Central memory CD8-positive, alpha-beta T cell (primary cell): Measurements from ENCODE around the gene FLAD1.
"Not testable (repeated sequence)": the region's sequence is repeated elsewhere in the genome, so short reads cannot be mapped to it uniquely, and the experiment has no call there.

Experiments
- ATAC-seq: fragments of 150-1000 bp; cut with Tn5 transposase; replicated peaks from 2 replicates; pipeline ENCODE4 v1.10.0; 2022; ENCODE audit warnings: mild to moderate bottlenecking, moderate FRiP score, moderate number of reproducible peaks; ENCODE audit not compliant: poor library complexity, severe bottlenecking; ENCODE audit errors: extremely low read depth
- DNase-seq, 2 donors: peaks; one replicate each; pipeline ENCODE4 v3.0.0; 2021; ENCODE audit warnings: low spot score in 2 of 2
- H3K27ac Mint-ChIP-seq: one replicate; pipeline ENCODE4 v1.8.0; 2022; ENCODE audit warnings: low read depth, mild to moderate bottlenecking, moderate library complexity, mixed read lengths
- H3K27me3 Mint-ChIP-seq: one replicate; pipeline ENCODE4 v1.8.0; 2022; ENCODE audit warnings: mixed read lengths
- H3K36me3 Mint-ChIP-seq: one replicate; pipeline ENCODE4 v1.8.0; 2022; ENCODE audit warnings: mild to moderate bottlenecking, moderate library complexity, mixed read lengths; ENCODE audit not compliant: insufficient read depth
- H3K4me1 Mint-ChIP-seq: one replicate; pipeline ENCODE4 v1.8.0; 2022; ENCODE audit warnings: mixed read lengths
- H3K4me3 Mint-ChIP-seq: one replicate; pipeline ENCODE4 v1.8.0; 2022; ENCODE audit warnings: mild to moderate bottlenecking, moderate library complexity, mixed read lengths
- H3K9me3 Mint-ChIP-seq: one replicate; pipeline ENCODE4 v1.8.0; 2022; ENCODE audit warnings: mixed read lengths

FLAD1 gene

GRCh38 chr1:154990276-154990675 lies 7.1 kb downstream of the FLAD1 start:
- H3K4me1 Mint-ChIP-seq, result peaks cover 14% of the 10 kb centered on the region
- H3K9me3 Mint-ChIP-seq, result no peaks in the 10 kb centered on the region
- ATAC-seq, result no peak
- no peak overlapping the region for H3K4me3 Mint-ChIP-seq
- no peak overlapping the region for H3K27ac Mint-ChIP-seq
- no peaks in the 10 kb centered on the region for H3K27me3 Mint-ChIP-seq
- peaks cover 31% of the 10 kb centered on the region for H3K36me3 Mint-ChIP-seq
- no peak for DNase-seq

DNA sequence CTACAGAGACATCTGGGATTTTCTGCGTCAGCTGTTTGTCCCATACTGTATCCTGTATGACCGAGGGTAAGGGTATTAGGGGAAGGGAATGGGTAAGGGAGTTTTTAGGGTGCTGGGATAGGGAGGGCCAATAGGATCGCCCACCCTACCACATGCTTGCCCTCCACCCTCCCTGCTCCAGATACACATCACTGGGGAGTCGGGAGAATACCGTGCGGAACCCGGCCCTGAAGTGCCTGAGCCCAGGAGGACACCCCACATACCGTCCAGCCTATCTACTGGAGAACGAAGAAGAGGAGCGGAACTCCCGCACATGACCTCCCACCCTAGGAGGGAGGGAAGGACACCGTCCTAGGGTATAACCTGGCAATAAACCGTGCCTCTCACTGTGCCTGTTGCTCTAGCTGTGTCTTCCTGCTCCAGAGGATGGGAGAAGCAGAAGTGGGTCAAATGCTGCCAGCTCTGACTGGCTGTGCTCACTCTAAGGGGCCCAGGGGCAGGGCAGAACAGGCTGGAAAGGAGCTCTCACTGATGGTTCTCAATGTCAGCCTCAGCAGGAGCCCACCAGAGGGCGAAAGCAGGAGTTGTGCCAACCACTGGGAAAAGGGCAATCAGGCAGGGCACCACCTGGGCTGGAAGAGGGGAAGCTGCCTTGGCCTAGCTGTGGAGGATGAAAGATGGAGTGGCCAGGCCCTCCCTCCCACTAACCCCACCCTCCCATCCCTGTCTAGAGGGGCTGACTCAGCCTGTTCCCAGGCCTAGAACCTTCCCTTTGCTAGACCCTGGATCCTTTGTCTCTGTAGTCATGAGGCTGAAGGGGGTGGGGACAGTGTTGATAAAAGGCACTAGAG lies 9.8 kb downstream of the FLAD1 start:
- H3K27me3 Mint-ChIP-seq, result no peaks in the 10 kb centered on the region
- peaks cover 20% of the 10 kb centered on the region for H3K4me1 Mint-ChIP-seq
- no peak overlapping the region for H3K27ac Mint-ChIP-seq
- H3K9me3 Mint-ChIP-seq, result no peaks in the 10 kb centered on the region
- ATAC-seq, result no peak
- H3K4me3 Mint-ChIP-seq, result no peak overlapping the region
- peaks cover 18% of the 10 kb centered on the region for H3K36me3 Mint-ChIP-seq
- DNase-seq, result no peak

- no peaks in the 10 kb centered on the region for H3K9me3 Mint-ChIP-seq
- H3K4me1 Mint-ChIP-seq, result peaks cover 20% of the 10 kb centered on the region
- no peak within 1 kb of the TSS for H3K4me3 Mint-ChIP-seq
- no peak within 1 kb of the TSS for H3K27ac Mint-ChIP-seq
- no peak for DNase-seq
- no peaks in the 10 kb centered on the region for H3K27me3 Mint-ChIP-seq
- ATAC-seq, result no peak
- peaks cover 11% of the 10 kb centered on the region for H3K36me3 Mint-ChIP-seq
Measured at GRCh38 chr1:154993572-154994268, 10.6 kb downstream of the FLAD1 start, which contains the start of gene LENEP. Gene LENEP (plus strand): TSS chr1:154993586. CDS start chr1:154993608, 22 bp downstream.

- no peak for ATAC-seq
- Mint-ChIP-seq H3K27me3 (no peaks in the 10 kb centered on the region), H3K4me1 (peaks cover 20% of the 10 kb centered on the region), H3K27ac (no peak overlapping the region), H3K4me3 (no peak overlapping the region), H3K36me3 (peaks cover 15% of the 10 kb centered on the region), H3K9me3 (no peaks in the 10 kb centered on the region)
- DNase-seq, result no peak
Measured at GRCh38 chr1:154994269-154994587, 11.1 kb downstream of the FLAD1 start.

DNA sequence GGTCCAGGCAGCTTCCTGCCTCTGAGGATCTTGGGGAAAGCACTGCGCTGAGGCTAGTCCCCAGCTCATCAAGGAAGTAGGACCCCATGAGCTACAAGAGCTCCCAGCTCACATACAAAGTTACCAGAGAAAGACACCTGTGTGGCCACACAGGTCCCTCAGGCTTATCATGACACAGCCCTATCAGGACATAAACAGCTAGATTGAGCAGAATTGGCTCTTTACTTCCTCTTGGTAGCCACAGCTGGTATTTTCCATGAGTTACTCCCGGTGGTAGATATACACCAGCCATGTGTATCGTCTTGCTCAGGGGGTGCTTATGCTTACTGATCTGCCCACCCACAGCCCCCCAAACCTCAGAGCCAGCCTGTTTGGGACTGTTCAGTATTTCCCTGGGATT lies 11.4 kb downstream of the FLAD1 start:
- Mint-ChIP-seq H3K4me3 (no peak overlapping the region), H3K27ac (peak overlapping the region; percentile 71), H3K4me1 (peaks cover 19% of the 10 kb centered on the region), H3K27me3 (no peaks in the 10 kb centered on the region), H3K9me3 (no peaks in the 10 kb centered on the region), H3K36me3 (peaks cover 15% of the 10 kb centered on the region)
- no peak for ATAC-seq
- DNase-seq, result no peak

DNA sequence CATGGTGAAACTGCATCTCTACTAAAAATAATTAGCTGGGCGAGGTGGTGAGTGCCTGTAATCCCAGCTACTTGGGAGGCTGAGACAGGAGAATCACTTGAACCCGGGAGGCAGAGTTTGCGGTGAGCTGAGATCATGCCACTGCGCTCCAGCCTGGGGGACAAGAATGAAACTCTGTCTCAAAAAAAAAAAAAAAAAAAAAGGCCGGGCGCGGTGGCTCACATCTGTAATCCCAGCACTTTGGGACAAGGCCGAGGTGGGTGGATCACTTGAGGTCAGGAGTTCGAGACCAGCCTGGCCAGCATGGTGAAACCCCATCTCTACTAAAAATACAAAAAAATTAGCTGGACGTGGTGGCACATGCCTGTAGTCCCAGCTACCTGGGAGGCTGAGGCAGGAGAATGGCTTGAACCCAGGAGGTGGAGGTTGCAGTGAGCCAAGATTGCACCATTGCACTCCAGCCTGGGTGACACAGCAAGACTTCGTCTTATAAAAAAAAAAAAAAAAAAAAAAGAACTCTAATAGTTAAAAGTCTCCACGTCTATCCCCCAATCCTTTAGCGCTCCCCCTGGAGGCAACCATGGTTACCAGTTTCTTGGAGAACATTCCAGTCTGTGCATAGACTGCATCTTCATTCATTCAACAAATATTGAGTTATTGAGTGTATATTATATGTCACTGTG lies 12.3 kb downstream of the FLAD1 start:
- not testable (repeated sequence) for ATAC-seq, H3K36me3 Mint-ChIP-seq, H3K9me3 Mint-ChIP-seq, DNase-seq, H3K27me3 Mint-ChIP-seq, H3K4me3 Mint-ChIP-seq
- peaks cover 22% of the 10 kb centered on the region for H3K4me1 Mint-ChIP-seq
- H3K27ac Mint-ChIP-seq, result peak overlapping the region; percentile 71

DNA sequence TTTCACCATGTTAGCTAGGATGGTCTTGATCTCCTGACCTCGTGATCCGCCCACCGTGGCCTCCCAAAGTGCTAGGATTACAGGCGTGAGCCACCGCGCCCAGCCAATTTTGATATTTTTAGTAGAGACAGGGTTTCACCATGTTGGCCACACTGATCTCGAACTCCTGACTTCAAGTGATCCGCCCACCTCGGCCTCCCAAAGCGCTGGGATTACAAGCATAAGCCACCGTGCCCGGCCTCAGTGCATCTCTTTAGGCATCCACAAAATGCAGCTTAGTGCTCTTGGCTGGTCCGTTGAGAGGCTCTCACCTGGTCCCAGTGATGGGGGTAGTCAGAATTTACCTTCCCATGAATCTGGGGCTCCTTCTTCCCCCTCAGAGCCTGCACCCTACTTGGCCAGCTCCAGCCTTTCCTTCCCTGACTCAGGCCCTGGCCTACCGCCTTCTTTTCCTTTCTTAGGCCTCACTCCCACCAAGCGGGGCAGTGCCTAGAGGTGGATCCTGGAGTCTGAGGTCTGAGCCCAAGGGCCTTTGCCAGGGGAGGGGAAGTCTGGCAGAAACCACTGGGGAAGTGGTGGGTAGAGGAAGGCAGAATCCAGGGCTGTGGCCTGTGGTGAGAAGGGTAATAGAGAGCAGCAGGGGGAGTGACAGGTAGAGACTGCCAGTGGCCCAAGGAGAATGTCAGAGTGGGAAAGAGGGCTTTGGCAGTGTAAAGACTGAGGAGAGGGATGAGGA lies 14.0 kb downstream of the FLAD1 start:
- Mint-ChIP-seq H3K9me3 (no peaks in the 10 kb centered on the region), H3K4me3 (no peak overlapping the region), H3K36me3 (peaks cover 10% of the 10 kb centered on the region), H3K4me1 (peaks cover 22% of the 10 kb centered on the region), H3K27ac (no peak overlapping the region), H3K27me3 (no peaks in the 10 kb centered on the region)
- DNase-seq, result no peak
- ATAC-seq, result no peak

GRCh38 chr1:154998201-154998780 lies 15.1 kb downstream of the FLAD1 start:
- H3K27ac Mint-ChIP-seq, result no peak overlapping the region
- no peak overlapping the region for H3K4me3 Mint-ChIP-seq
- H3K27me3 Mint-ChIP-seq, result no peaks in the 10 kb centered on the region
- DNase-seq, result no peak
- H3K36me3 Mint-ChIP-seq, result peaks cover 10% of the 10 kb centered on the region
- H3K4me1 Mint-ChIP-seq, result peaks cover 26% of the 10 kb centered on the region
- ATAC-seq, result no peak
- no peaks in the 10 kb centered on the region for H3K9me3 Mint-ChIP-seq

DNA sequence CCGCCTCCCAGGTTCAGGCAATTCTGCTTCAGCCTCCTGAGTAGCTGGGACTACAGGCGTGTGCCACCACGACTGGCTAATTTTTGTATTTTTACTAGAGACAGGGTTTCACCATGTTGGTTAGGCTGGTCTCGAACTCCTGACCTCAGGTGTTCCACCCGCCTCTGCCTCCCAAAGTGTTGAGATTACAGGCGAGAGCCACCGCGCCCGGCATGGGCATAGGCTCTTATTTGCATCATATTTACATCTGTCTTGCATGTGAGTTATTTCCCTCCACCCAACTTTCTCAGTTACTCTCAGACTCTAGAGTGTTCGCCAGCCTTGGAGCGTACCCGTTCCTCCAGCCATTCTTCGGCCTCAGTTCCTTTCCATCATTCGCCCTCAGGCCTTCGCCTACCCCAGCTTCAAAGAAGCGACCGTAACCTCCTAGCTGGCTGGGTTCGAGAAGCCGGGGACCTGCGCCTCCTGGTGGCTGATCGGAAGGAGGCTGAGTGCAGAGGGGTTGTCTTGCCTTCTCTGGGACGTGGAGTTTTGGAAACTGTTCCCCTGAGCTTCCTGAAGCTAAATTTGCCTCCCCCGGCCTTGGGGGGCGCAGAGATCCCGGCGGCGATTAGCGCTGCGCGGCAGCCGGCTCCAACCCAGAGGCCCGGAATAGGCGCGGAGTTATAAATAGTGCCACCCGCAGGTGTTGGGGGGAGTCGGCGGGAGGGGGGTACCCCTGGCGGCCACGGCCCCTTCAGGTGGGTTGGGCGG lies 15.8 kb downstream of the FLAD1 start:
- Mint-ChIP-seq H3K4me3 (peak overlapping the region; percentile 94), H3K27ac (peak overlapping the region; percentile 54), H3K36me3 (peaks cover 10% of the 10 kb centered on the region), H3K4me1 (peaks cover 33% of the 10 kb centered on the region), H3K9me3 (no peaks in the 10 kb centered on the region), H3K27me3 (no peaks in the 10 kb centered on the region)
- DNase-seq (peak in 1 of 2 donors; percentile 41), ATAC-seq (no peak)

- no peaks in the 10 kb centered on the region for H3K27me3 Mint-ChIP-seq
- H3K4me3 Mint-ChIP-seq, result peak overlapping the region; percentile 94
- ATAC-seq, result no peak
- no peaks in the 10 kb centered on the region for H3K9me3 Mint-ChIP-seq
- H3K4me1 Mint-ChIP-seq, result peaks cover 40% of the 10 kb centered on the region
- peaks cover 9% of the 10 kb centered on the region for H3K36me3 Mint-ChIP-seq
- peak overlapping the region; percentile 54 for H3K27ac Mint-ChIP-seq
- DNase-seq, result no peak
Measured at GRCh38 chr1:154999571-155000410, 16.6 kb downstream of the FLAD1 start.

- H3K4me1 Mint-ChIP-seq, result peaks cover 42% of the 10 kb centered on the region
- no peaks in the 10 kb centered on the region for H3K27me3 Mint-ChIP-seq
- no peaks in the 10 kb centered on the region for H3K9me3 Mint-ChIP-seq
Measured at GRCh38 chr1:155000411-155000725, 17.2 kb downstream of the FLAD1 start.

More at GRCh38 chr1:155000411-155000725, 17.2 kb downstream of the FLAD1 start:
- DNase-seq, result no peak
- peak overlapping the region; percentile 54 for H3K27ac Mint-ChIP-seq
- H3K36me3 Mint-ChIP-seq, result peaks cover 10% of the 10 kb centered on the region
- peak overlapping the region; percentile 94 for H3K4me3 Mint-ChIP-seq
- ATAC-seq, result no peak
